NOMO-1 treated with DMSO at 0.1 percent for 48 hours (cell line): Measurements from ENCODE around the gene CADM1.

Source experiments
- DNase-seq: peaks from one replicate; lab custom pipeline; 2025; ENCODE audit not compliant: unreplicated experiment; lab: John Stamatoyannopoulos, UW

CADM1 gene

DNA sequence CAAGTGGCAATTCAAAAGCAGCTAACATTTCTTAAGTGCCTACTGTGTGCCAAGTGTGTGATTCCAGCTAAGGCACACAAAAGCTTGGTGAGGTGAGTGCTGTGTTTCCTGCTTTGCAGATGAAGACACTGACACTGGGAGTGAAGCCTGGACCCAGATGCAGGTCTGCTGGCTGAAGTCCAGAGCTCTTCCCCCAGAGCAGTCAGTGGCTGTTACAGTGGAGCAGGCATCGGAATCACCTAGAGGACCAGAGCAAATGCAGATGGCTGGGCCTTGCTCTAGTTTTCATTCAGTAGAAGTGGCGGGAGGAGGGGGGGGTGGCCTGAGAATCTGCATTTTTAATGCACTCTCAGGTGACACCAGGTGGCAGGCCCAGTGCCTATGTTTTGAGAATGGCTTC is 342.3 kb downstream of the CADM1 start:
- DNase-seq: no peak

DNA sequence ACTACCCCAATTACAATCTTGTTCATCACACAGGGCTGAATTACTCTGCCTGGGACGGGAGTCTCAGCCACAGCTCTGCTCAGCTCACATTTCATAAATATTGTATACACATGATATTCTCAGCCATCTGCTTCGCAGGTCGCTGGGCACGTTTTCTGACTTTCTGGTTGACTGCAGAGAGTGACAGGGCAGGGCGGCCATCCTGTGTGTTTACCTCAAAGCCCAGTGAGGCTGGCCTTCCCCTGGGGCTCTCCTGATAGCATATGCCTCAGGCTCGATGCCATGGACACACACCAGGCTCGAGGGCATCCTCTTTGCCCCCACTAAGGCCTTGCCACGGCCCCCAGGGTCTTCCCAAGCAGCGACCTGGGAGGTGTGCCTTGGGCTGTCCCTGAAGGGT is 345.0 kb downstream of the CADM1 start:
- DNase-seq: no peak

DNA sequence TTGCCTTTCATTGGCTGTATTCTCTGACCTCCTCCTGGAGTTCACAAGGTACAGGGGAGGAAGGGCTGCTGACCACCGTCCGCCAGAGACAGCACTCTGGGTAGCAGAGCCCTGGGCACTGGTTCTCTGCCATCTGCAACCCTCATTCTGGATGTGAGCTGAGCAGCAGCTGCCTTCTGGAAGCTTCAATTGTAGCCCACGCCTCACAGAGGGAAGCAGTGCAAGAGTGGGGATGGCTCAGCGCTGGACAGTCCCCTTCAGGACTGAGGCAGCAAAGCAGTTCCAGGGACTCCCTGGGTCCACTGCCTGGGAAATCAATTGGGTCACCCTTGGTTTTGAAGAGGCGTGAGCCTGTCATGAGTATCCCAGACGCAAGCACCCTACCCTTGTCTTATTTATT is 346.2 kb downstream of the CADM1 start:
- DNase-seq: no peak

DNA sequence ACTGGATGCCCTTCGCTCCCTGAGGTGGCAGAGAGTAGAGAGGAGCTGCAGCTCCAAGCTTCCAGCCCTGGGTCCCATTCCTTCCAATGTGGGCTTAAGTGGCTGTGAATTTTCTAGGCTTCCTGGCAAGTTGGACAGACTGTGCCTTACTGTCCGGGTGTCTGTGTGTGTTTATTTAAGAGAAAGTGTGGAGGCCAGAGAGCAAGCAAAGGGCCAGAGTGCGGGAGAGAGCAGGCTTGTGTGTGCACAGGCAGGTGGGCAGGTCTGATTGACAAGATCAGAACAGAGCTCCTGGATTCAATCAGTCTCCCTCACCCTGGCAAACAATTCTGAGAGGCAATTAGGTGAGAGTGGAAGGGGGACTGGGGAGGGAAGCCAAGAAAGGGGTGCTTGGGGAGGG is 347.0 kb downstream of the CADM1 start:
- no peak for DNase-seq

DNA sequence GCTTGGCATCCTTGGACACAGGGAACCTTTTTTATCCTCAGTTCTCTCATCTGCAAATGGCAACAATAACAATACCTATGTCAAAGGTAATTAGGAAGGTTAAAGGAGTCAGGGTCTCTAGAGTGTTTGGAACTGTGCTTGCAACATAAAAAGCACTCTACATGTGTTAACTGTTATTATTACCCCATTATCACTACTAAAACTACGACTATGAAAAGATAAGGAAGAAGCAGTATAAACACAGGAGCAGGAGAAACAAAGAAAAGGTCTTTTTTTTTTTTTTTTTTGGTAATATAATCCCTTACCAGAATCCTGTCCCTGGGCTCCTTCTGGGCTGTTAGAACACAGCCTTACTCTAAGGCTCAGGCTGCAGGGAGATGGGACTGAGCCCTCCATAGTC is 348.2 kb downstream of the CADM1 start:
- no peak for DNase-seq

DNA sequence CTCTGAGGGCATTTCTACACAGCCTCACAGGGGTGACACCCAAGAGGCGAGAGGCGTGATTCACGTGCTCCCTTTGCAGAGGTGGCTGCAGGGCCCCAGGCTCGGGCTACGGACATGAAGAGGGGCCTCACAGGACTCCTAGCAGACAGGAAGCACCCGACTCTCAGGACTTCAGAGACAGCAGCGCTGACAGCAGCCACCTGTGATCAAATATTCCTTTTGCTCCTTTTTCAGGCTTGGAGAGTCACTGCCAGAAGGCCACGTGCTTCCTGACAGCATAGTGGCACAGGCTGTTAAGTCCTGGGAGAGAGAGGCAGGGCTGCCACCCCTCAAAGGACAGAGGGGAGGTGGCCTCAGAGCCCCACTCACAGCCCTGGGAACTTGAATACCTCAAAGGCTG is 348.9 kb downstream of the CADM1 start:
- no peak for DNase-seq

DNA sequence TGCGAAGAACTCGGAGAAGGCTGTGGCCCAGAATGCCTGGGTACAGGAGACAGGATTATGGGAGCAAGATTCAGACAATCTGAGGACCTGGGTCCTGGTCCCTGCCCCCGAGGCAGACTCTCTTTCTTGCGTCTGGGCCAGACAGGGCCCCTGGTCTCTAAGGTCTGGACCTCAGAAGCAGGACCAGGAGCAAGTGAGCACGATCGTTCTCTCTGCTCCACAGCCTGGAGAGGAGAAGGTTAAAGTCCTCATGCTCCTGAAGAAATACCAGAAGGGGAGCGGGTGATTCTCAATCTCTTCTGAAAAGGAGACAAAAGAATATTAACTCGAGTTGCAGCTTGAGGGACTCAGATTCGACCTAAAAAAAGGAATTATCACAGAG is 349.9 kb downstream of the CADM1 start:
- no peak for DNase-seq

DNA sequence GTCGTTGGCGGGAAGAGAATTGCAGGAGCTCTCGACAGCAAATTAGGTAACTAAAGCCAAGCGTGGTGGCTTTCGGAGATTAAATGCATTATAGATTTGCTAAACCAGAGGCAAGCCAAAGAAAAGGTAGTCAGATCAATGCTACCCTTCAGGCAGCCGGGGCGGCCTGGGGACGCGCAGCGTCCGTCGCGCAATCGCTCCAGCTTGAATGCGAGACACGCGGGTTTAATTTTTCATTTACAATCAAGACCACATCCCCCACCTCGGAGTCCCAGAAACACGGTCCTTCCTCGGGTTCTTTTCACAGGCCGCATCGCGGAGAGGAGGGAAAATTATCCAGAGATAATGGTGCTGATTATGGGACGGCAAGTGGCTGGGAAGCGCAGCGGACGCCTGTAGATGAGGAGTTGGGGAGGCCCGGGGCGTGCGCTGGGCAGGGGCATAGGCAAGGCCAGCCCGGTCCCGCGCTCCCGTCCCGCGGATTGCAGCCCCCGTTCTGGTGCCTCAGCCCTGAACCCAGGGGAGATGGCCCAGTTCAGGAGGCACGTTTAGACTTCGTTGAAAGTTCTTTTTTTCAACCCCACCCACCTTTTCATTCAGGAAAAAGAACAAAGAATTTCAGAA is 350.4 kb downstream of the CADM1 start:
- DNase-seq: no peak

DNA sequence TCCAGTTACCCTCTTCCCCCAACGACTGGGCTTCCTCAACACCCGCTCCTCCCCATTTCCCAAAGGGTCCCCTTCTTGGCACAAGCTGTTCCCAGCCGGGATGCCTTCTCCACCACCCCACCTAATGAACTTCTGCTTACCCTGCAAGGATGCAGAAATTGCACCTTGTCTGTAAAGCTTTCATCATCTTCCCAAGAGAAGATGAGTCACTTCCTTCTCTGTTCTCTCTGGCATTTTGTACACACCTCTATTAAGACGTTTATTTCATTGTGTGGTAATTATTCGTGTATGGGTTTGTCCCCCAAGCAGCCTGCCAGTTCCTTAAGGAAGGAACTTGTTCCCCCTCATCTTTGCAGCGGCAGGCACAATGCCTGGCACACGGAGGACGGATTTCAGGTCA is 351.1 kb downstream of the CADM1 start:
- peak; percentile 64 for DNase-seq

DNA sequence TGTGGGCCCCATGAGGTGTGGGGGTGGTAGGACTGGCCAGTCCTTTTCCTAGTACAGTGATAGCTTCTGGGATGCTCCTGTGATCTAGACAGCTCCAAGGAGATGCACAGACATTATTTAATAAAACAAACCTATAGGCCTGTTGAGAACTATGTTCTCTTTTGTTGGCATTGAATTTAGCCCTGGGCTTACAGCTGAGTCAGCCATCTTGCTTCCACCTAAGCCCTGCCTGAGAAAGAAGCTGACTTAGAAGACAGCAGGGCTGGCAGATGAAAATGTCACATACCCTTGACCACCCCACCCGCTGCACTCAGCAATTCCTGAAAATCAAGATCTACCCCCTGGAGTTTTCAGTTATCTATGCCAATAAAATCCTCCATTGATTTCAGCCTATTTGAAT is 353.2 kb downstream of the CADM1 start:
- DNase-seq: no peak

DNA sequence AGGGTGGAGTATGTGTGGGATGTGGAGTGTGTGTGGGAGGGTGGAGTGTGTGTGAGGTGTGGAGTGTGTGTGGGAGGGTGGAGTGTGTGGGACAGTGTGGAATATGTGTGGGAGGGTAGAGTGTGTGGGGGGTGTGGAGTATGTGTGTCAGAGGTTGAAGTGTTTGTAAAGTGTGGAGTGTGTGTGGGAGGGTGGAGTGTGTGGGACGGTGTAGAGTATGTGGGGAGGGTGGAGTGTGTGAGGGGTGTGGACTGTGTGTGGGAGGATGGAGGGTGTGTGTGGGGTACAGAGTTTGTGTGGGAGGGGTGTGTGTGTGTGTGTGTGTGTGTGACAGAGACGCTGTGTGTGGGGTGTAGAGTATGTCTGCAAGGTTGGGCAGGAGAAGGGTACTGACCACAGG is 355.5 kb downstream of the CADM1 start:
- no peak for DNase-seq

DNA sequence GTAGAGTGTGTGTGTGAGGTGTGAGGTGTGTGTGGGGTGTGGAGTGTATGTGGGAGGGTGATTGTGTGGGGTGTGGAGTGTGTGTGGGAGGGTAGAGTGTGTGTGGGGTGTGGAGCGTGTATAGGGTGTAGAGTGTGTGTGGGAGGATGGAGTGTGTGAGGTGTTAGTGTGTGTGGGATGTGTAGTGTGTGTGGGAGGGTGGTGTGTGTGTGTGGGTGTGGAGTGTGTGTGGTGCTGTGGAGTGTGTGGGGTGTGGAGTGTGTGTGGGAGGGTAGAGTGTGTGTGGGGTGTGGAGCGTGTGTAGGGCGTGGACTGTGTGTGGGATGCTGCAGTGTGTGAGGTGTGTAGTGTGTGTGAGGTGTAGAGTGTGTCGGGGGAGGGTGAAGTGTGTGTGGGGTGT is 356.1 kb downstream of the CADM1 start:
- no peak for DNase-seq

DNA sequence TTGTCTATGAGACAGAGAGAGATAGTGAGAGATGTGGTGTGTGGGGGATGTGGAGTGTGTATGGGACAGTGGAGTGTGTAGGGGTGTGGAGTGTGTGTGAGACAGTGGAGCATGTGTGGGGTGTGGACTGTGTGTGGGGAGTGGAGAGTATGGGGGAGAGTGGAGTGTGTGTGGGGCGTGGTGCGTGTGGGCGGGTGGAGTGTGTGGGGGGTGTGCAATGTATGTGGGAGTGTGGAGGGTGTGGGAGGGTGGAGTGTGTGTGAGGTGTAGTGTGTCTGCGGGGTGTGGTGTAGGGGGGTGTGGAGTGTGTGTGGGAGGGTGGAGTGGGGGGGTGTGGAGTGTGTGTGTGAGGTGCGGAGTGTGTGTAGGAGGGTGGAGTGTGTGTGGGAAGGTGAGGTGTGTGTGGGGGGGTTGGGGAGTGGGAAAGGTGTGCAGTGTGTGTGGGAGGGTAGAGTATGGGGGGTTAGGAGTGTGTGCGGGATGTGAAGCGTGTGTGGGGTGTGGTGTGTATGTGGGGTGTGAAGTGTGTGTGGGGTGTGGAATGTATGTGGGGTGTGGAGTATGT is 356.9 kb downstream of the CADM1 start:
- DNase-seq: no peak

DNA sequence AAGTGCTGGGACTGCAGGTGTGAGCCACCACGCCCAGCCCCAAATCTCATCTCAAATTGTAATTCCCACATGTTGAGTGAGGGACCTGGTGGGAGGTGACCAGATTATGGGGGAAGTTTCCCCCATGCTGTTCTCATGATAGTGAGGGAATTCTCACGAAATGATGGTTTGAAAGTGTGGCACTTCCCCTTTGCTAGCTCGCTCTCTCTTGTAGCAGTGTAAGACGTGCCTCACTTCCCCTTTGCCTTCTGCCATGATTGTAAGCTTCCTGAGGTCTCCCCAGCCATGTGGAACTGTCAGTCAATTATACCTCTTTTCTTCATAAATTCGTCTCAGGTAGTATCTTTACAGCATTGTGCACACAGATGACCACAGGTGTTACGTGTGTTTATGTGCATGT is 357.8 kb downstream of the CADM1 start:
- DNase-seq: peak; percentile 43

DNA sequence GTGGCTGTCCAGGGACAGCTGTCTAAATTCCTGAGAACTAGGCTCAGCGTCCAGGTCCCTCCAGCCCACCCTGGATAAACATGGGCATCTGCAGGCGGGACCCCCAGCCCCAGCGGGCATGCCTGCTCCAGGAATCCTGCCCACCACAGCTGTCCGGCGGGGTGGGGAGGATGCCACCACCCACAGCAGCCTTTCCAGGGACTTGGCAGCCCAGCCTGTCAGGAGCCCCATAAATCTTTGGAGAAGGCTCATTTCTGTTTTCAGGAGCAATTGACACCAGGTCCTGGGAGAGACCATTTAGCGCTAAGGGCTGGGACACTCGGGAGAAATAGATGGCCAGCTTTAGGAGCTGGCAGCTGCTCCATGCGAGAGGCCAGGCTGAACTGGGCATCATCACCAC is 358.9 kb downstream of the CADM1 start:
- DNase-seq: no peak

DNA sequence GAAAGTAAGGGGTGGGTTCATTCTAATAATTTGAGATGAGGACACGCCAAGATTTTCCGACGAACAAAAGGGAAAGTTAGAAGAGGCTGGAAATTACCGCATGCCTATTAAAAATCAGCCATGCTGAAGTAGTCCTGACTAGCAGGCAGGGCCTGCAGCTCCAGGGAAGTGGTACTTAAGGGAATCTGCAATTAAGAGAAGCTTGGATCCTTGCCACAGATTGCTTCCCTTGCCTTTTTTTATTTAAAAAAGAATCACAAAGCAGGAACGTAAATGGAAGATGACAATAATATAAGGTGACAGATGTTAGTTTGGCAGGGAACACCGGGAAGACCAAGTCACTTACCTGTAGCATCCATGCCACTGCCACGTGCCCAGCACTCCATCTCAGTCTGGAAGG is 359.3 kb downstream of the CADM1 start:
- no peak for DNase-seq

DNA sequence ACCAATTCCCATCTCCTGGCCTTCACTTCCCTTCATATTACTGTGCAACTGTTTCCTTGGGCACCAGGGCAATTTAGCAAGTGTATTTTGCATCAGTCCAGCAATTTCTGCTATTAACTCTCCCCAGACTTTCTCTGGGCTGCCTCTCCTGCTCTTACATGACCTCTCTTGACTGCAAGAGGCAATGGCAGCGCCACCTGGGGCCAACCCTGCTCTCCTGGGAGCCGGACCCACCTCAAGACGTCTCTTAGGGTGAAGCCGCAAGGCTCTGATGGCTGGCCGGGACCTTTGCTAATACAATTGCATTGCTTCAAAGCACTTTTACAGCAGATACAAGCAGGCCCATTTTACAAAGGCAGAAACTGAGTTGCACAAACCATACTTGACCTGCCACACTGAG is 360.2 kb downstream of the CADM1 start:
- no peak for DNase-seq

DNA sequence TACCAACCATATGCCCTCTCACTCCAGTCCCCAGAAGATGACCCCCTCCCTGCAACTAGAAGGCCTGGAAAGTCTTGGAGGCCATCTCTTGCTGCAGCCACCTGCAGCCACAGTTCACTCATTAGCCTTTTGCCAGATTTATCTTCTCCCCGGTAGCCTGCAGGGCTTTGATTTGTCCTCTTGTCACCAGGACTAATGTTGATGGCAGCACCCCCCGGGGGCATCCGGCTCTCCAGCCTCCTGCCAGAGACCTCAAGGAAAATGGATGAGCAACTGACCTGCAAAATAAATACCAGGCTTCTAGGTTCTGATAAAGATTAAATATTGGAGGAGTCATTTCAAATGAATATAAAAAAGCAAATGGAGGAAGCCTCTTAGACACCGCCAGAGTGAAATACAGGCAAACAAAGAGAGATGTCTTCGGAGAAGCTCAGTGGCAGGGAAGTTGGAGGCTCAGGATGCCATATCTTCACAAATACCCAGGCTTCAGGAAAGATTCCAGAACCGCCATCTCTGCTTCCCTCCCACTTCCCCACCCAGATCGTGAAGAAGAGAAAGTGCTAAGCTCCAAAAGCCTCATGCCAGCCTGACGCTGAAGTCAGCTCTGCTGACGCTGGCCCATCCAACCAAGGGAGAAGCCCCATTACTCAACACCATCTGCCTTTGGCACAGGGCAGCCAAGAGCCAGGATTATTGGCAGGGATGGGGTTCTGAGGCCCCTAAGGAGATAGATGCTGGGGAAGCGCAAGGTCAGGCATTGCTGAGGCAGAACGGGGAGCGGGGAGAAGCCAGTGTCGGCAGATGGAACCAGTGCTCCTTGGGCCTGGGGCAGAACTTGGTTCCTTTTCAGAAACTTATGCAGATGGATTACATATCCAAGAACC is 362.7 kb downstream of the CADM1 start:
- DNase-seq: no peak

DNA sequence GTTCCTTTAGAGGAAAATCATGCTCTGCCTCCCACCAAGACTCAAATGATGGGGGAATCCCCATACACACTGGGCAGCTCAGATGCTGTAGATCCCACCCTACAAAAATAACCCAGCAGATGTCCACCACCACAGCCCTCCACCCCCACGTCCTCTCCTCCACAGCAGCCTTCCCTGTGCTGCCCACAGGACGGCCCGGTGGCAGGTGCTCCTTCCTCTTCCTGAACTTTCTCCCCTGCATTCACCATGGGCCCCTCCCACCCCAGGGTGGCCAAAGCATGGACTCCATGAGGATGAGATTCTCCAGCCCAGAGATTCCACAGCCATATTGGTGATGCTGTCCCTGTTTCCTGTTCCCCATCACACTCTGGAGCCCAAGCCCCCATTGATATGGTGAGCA is 368.3 kb downstream of the CADM1 start:
- no peak for DNase-seq

DNA sequence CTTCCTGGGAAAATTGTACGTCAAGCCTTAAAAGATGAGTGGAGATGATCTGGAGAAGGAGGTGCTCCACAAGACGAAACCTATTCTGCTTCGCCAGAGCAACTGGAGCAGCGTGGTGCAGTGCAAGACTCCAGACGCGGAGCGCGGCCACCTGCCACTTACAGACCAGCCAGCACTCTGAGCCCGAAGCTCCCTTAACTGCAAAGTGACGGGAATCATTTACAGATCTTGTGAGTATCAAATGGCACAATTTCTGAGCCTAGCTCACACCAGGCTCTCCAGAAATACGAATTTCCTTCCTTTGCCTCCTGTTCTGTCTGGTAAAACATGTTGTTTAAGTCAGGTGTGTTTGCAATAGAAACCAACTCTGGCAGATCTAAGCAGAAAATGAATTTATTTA is 369.3 kb downstream of the CADM1 start:
- no peak for DNase-seq

DNA sequence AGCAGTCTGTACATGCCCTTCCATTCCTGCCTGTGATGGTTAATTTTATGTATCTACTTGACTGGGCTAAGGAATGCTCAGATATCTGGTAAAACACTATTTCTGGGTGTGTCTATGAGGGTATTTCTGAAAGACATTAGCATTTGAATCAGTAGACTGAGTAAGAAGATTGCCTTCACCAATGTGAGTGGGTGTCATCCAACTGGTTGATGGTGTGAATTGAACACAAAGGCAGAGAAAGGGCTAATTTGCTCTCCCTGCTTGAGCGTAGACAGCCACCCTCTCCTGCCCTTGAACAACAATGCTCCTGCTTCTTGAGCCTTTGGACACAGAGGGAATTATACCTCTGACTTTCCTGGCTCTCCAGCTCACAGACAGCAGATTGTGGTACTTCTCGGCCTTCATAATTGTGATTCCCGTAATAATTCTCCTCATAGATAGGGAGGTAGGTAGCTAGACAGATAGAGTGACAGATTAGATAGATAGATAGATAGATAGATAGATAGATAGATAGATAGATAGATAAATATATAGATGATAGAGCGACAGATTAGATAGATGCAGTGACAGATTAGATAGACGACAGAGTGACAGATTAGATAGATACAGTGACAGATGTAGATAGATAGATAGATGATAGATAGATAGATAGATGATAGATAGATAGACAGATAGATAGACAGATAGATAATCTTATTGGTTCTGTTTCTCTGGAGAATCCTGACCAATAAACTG is 370.6 kb downstream of the CADM1 start:
- DNase-seq: no peak
